ENCODE data around the gene IFNL3. TPM values are rescaled to one million over a fixed set of nuclear protein-coding genes. Genes with fewer than 3 reads are reported as not detected.
A peak's percentile ranks its signal among the peaks of the same experiment; 100 is the strongest.
"Not testable (repeated sequence)": the region's sequence is repeated elsewhere in the genome, so short reads cannot be mapped to it uniquely, and the experiment has no call there.

Gene IFNL3
- total RNA-seq, 1 experiment from 2014 or later, result not detected

DNA sequence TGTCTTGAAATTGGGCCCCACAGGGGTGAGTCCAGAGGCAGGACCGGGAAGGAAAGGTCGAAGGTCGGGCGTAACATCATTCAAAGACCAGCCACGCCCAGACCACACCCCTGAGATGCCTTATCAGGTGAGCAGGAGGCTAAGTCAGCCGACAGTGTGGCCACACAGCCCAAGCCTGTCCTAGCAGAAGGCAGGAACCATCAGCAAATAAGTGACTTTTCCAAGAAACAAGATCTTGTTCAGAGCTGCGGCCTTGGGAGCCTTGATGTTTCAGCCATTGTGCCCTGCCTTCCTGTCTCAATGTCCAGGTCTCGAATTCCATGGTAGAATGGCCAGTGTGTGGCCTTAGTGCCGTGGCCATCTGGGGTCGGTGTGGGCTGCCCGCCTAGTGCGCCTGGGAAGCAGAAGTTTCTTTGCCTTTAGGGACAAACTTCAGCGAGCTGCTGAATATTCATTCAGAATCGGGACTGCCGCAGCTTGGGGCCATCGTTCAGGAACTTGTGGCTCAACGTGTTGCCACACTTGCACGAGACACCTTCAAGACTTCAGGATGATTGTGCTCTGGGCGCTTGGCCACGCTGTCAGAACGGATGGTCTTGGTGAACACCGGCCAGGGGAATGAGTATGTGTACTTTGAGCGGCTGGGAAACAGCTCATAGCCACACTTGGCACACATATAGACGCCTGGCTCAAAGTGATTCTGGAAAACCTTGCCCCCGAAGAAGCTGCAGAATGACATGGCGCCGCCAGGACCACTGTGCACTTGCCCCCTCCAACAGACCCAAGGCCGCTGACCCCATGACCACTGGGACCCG, 9.9 kb upstream of the IFNL3 start:
- in situ Hi-C loops (cut with HindIII; ENCODE audit: low sequenced_read_pairs), result no loop called here
- DNase-seq (ENCODE audit: low spot score), result no peak

DNA sequence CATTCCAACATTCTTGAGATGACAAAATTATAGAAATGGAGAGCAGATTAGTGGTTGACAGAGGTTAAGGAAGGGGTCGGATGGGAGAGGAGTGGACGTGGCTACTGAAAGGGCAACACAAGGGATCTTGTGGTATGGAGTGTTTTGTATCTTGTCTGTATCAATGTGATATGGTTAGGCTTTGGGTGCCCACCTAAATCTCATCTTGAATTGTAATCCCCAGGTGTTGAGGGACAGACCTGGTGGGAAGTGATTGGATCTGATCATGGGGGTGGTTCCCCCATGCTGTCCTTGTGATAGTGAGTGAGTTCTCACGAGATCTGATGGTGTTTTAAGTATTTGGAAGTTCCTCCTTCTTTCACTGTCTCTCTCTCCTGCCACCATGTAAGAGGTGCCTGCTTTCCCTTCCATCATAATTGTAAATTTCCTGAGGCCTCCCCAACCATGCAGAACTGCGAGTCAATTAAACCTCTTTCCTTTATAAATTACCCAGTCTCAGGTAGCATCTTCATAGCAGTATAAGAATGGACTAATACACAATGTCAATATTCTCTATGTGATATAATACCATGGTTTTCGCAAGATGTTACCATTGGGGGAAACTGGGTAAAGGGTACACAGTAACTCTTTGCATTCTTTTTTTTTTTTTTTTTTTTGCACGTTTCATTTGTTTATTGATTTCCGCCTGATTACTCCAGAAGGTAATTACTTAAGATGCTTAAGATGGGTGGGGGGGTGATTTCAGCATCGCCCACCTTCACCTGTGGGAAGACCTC, 8.8 kb upstream of the IFNL3 start:
- no peak for DNase-seq (ENCODE audit: low spot score)
- in situ Hi-C loops (cut with HindIII; ENCODE audit: low sequenced_read_pairs), result no loop called here

DNA sequence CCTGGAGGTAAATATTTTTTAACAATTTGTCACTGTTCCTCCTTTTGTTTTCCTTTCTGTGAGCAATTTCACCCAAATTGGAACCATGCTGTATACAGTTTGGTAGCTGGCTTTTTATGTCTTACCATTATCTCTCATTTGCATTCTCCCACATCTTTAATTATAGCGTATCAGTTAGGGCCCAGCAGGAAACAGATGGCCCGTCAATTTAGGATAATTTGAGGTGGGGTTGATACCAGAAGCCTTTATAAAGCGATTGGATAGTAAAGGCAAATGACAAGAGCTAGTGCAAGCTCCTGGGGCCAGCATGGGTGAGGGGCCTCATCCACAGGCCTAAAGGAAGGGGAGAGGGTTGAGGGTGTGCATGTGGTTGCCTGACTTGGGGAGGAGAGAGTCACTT, 7.7 kb upstream of the IFNL3 start:
- in situ Hi-C loops (cut with HindIII; ENCODE audit: low sequenced_read_pairs), result no loop called here
- DNase-seq (ENCODE audit: low spot score), result no peak

DNA sequence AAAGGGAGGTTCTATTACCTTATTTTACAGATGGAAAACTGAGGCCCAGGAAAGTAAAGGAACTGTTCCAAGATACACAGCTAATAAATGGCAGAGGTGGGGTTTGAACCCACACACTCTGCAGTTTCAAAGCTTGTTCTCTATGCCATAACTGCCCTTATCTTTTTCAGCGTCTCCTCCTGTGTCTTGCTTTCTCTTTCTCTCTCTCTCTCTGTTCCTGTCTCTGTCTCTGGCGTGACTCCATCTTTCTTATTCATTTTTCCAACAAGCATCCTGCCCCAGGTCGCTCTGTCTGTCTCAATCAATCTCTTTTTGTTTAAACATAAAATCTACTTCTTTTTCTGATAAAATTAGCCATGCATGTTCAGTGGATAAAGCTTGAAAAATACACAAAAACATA, 7.0 kb upstream of the IFNL3 start:
- no peak for DNase-seq (ENCODE audit: low spot score)
- in situ Hi-C loops (cut with HindIII; ENCODE audit: low sequenced_read_pairs), result no loop called here

DNA sequence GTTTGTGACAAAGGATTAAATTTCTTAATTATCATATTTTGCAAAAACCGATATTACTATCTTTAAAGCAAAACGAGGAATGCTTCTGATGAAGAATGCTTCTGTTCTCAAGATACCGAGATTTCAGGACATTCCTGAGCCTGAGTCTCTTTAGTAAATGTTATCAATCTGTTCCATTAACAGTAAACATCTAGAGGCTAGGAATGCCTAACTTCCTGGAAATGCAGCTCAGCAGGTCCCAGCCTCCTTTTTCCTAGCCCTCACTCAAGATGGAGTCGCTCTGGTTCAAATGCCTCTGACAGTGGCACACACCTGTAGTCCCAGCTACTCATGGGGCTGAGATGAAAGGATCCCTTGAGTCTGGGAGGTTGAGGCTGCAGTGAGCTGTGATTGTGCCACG, 6.3 kb upstream of the IFNL3 start:
- DNase-seq (ENCODE audit: low spot score), result no peak
- in situ Hi-C loops (cut with HindIII; ENCODE audit: low sequenced_read_pairs), result no loop called here

DNA sequence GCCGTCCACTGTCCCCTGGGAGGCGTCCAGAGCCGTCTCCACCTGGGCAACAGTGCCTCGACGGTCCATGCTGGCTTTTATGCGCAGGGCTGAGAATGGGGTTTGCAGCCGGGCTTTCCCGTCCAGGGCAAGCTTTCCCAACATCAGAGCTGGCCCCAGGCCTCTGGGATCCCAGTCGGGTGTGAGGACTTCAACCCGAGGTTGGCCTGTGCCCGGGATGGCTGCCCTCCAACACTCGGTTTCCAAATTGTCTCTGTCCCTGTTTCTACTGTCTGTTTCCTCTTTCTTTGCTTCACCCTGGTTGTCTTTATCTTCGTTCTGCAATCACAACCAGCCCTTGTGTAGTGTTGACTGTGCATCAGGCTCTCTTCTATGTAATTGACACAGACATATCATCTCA, 4.0 kb upstream of the IFNL3 start, which contains the start of gene IFNL4:
Gene IFNL4 (minus strand): TSS at position 51 of the 400 bp plus-strand sequence.
- in situ Hi-C loops (cut with HindIII; ENCODE audit: low sequenced_read_pairs), result no loop called here
- DNase-seq (ENCODE audit: low spot score), result no peak

DNA sequence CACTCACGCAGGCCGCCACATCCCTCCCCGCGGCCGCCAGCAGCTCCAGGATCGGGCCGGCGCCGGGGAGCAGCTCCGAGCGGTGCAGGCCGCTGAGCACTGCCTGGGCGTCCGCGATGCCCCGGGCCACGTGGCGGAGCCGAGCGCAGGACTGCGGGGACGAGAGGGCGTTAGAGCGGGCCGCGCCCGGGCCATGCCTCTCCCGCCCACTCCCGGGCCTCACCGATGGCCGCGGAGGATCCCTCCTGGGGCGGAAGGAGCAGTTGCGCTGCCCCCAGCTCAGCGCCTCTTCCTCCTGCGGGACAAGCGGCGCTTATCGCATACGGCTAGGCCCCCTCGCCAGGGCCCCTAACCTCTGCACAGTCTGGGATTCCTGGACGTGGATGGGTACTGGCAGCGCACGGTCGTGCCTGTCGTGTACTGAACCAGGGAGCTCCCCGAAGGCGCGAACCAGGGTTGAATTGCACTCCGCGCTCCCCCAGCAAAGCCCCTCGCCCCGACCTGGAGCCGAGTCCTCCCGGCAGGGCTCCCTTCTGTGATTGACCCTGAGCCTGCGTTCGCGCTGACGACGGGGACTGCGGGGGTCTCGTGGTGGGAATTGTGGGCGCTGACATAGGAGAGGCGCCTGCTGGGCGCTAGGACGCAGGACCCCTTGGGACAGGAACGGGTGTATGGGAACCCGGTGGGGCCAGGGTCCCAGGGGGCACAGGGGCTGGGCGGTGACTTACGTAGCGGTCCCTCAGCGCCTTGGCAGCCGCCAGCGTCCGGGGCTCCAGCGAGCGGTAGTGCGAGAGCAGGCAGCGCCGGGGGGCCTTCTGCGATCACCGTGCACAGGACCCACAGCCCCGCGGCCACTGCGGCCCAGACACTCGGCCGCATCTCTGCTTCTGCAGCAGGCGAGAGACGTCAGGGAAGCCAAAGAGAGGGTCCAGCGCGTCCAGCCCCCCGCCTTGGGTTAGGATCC, 3.2 kb upstream of the IFNL3 start:
- peak; percentile 5 for DNase-seq (ENCODE audit: low spot score)
- in situ Hi-C loops (cut with HindIII; ENCODE audit: low sequenced_read_pairs), result no loop called here

DNA sequence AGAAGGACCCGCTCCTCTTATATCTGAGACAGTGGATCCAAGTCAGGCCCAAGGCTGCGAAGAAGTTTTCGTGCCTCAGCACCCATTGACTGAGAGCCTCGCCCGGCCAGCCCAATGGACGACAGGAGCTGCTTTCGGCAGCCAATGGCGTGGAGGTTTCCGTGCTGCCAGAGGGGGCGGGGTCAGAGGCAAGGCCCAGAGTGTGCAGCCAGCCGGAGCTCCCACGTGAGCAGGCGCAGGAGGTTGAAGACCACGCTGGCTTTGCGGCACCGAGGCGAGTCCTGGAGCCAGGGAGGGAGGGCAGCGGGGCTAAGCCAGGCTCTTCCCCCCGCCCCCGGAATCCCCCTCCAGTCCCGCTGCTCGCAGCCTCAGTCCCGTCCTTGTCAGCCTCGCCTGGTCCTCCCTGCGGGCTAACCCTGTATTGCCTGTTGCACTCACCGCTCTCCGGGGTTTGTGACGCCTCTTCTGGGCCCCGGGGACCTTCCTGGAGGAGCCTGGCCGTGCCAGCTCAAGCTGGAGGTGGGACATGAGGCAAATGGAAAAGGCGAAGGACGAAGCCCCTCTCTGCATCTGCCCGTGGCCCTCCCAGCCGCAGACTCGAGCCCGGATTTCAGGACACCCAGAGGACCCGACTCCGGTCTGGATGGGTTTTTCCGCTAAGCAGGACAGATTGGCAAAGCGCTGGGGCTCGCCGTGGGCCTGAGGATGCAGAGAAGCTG, 2.3 kb upstream of the IFNL3 start:
- DNase-seq (ENCODE audit: low spot score), result peak; percentile 46
- in situ Hi-C loops (cut with HindIII; ENCODE audit: low sequenced_read_pairs), result no loop called here

DNA sequence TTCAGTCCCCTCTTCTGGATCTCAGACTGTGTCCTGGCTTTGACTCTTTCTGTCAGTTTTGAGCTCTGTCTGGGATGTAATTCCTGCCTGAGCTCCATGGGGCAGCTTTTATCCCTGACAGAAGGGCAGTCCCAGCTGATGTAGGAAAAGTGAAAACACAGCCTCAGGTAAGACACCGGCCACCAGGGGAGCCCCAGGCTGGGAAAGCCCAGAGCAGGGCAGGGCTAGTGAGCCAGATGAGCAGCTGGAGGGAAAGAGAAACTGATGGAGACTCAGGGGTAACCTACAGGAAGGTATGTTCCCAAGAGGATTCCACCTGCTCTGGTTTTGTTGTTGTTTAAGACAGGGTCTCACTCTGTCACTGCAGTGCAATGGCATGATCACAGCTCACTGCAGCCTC, 360 bp upstream of the IFNL3 start:
- DNase-seq (ENCODE audit: low spot score); in situ Hi-C loops (cut with HindIII; ENCODE audit: low sequenced_read_pairs): not testable (repeated sequence)

DNA sequence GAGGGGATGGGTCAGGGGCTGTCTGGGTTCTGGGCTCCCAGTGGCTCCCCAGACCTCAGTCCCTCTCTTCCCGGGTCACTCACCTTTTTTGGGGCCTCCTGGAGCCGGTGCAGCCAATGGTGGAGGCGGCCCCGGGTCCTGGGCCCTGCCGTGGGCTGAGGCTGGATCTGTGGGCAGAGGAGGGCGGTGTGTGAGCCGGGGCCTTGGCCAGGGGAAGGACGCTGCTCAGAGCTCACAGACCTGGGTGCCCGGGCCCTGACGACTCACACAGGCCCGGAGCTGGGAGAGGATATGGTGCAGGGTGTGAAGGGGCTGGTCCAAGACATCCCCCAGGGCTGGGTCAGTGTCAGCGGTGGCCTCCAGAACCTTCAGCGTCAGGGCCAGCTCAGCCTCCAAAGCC, 1.1 kb downstream of the IFNL3 start:
- DNase-seq (ENCODE audit: low spot score); in situ Hi-C loops (cut with HindIII; ENCODE audit: low sequenced_read_pairs): not testable (repeated sequence)

DNA sequence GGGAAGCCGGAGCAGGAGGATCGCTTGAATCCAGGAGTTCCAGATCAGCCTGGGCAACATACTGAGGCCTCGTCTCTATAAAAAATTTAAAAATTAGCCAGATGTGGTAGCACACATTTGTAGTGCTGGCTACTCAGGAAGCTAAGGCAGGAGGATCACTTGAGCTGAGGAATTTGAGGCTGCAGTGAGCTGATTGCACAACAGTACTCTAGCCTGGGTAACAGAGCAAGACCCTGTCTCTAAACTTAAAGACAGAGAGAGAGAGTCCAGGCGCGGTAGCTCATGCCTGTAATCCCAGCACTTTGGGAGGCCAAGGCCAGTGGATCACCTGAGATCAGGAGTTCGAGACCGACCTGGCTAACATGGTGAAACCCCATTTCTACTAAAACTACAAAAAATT, 4.4 kb downstream of the IFNL3 start:
- in situ Hi-C loops (cut with HindIII; ENCODE audit: low sequenced_read_pairs), result no loop called here
- no peak for DNase-seq (ENCODE audit: low spot score)

DNA sequence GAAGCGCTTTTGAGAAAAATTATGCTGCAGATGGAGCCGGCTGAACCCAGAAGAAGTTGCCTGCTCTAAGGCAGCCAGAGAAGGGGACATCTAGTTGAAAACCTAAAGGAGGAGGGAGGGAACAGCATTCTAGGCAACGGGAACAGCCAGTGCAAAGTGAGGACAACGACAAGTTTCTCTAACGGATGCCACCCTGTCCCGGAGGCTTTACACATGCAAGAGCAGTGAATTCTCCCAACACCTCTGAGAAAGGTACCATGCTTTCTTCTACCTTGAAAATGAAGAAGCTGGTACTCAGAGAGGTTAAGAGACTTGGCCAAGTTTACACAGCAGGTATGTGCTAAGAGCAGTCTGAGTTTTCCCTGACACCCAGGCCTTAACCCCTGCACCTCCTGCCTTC, 5.9 kb downstream of the IFNL3 start:
- in situ Hi-C loops (cut with HindIII; ENCODE audit: low sequenced_read_pairs), result no loop called here
- no peak for DNase-seq (ENCODE audit: low spot score)

DNA sequence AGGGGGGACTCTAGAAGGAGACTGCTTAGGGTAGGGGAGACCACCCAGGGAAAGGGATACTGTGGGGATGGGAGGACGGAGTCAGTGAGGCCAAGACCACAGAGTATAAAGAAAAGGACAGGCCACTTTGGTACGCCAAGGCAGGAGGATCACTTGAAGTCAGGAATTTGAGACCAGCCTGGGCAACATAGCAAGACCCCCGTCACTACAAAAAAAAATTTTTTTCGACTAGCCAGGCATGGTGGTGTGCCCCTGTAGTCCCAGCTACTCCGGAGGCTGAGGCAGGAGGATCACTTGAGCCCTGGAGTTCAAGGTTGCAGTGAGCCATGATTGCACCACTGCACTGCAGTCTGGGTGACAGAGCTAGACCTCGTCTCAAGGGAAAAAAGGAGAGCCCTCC, 6.6 kb downstream of the IFNL3 start:
- no peak for DNase-seq (ENCODE audit: low spot score)
- in situ Hi-C loops (cut with HindIII; ENCODE audit: low sequenced_read_pairs), result no loop called here

DNA sequence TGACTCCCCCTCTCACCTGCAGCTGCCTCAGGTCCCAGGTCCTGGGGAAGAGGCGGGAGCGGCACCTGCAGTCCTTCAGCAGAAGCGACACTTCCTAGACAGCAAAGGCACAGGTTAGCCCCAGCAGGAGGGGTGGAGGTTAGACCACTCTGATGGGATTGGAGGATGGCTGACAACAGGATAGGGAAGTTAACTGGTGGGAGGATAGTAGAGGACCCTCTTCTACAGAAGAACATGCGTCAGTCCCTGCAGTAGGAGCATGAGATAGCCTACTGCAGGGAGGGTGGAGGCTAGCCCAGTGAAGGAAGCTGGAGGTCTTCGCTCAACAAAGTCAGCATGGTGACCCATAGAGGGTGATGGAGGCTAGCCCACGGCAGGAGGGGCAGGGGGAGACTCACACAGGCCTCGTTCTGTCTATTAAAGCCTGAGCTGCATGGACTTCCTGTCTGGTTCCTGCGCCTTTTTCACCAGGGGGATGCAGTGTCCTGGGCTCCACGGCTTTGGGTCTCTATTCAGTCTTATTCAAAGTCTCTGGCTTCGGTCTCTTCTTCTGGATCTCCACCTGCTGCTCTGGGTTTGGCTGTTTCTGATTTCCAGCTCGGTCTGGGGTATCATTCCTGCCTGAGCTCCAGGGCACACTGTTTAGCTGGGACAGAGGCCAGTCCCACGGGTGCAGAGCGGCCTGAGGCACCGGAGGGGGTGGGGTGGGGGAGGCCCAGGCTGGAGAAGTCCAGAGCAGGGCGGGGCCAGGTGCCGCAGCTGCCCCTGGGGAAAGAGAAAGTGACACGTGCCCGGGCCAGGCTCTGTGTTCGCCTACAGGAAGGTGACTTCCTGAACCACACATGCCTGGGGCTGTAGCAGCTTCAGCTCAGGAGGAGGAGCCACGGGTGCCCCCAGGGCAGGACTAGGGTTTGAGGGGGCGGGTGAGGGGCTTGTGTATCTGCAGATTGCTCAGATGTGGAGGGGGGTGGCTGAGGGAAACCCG, 7.3 kb downstream of the IFNL3 start:
- no peak for DNase-seq (ENCODE audit: low spot score)
- in situ Hi-C loops (cut with HindIII; ENCODE audit: low sequenced_read_pairs), result no loop called here

DNA sequence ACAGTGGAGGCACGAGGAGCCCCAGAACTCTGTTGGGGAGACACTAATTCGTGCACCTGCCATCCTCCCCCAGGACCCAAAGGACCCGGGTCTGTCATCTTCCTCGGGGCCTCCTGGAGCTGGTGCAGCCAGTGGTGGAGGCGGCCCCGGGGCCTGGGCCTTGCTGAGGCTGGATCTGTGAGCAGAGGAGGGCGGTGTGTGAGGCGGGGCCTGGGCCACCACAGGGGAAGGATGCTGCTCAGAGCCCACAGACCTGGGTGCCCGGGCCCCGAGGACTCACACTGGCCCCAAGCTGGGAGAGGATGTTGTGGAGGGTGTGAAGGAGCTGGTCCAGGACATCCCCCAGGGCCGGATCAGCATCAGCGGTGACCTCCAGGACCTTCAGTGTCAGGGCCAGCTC, 8.3 kb downstream of the IFNL3 start:
- no peak for DNase-seq (ENCODE audit: low spot score)

DNA sequence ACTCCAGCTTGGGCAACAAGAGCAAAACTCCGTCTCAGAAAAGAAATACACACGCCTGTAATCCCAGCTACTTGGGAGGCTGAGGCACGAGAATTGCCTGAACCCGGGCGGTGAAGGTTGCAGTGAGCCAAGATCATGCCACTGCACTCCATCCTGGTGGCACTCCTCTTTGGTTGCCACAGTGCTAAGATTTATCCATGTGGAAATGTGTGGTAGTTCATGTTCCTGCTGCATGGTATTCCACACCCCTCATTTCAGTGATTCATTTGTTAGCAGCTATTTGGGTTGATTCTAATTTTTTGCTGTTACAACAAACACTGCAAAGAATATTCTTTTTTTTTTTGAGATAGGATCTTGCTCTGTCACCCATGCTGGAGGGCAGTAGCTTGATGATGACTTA, 12.1 kb downstream of the IFNL3 start:
- no peak for DNase-seq (ENCODE audit: low spot score)
- in situ Hi-C loops (cut with HindIII; ENCODE audit: low sequenced_read_pairs), result no loop called here

More for the DNA sequence above, 8.3 kb downstream of the IFNL3 start:
- in situ Hi-C loops (cut with HindIII; ENCODE audit: low sequenced_read_pairs), result no loop called here

DNA sequence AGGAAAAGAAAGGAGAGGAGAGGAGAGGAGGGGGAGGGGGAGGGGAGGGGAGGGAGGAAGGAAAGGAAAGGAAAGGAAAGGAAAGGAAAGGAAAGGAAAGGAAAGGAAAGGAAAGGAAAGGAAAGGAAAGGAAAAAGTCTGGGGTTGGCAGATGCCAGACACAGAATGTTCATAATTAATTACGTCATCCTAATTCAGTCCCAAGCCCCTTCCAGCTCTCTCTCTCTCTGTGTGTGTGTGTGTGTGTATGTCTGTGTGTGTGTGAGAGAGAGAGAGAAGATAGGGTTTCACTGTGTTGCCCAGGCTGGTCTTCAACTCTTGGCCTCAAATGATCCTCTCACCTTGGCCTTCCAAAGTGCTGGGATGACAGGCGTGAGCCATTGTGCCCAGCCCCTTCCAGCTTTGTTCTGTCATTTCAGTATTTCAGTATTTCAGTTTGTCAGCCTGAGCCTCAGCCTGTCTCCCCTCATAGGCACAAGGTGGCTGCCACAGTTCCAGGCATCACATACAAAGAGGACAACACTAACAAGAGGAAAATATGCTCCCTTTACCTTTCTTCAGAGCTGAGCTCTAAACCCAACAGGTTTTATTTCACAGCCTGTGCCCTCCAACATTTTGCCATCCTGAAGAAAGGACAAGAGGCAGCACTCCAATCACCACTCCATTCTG, 14.6 kb downstream of the IFNL3 start:
- in situ Hi-C loops (cut with HindIII; ENCODE audit: low sequenced_read_pairs), result no loop called here
- no peak for DNase-seq (ENCODE audit: low spot score)

Data from G401 (cell line).